Measurements from ENCODE around the gene MAFB. TPM values are rescaled to one million over a fixed set of nuclear protein-coding genes. Genes with fewer than 3 reads are reported as not detected.

The MAFB gene
- total RNA-seq, 1 donor from 2014 or later, result 1.3 TPM

DNA sequence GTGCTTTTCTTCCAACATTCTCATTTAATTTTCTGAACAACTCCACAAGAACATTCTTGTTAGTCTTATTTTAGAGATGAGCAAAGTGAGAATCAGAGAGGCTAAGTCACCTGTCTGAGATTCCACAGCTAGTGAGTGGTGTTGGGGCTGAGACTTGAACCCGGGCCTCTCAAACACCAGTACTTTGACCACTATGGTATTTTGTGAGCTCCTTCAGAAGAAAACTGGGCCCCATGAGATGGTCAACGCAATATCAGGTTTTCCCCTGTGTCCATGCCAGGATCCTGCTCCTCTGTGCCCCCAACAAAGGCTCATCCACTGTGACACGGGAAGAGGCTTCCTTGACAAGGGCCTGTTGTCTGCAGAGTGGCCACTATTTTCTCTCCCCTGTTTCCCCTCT lies 51.9 kb downstream of the MAFB start:
- FAIRE-seq, result no peak
- Histone ChIP-seq H3K27me3 (ENCODE audit: control insufficient read depth, insufficient read depth, low read length) (no peaks in the 10 kb centered on the region), H3K4me3 (ENCODE audit: low read depth, low read length) (no peak overlapping the region), H3K36me3 (ENCODE audit: control insufficient read depth, insufficient read depth, low read length) (no peaks in the 10 kb centered on the region)
- no peak for DNase-seq (ENCODE audit: low read depth)
- TF ChIP-seq, protein P1, sequence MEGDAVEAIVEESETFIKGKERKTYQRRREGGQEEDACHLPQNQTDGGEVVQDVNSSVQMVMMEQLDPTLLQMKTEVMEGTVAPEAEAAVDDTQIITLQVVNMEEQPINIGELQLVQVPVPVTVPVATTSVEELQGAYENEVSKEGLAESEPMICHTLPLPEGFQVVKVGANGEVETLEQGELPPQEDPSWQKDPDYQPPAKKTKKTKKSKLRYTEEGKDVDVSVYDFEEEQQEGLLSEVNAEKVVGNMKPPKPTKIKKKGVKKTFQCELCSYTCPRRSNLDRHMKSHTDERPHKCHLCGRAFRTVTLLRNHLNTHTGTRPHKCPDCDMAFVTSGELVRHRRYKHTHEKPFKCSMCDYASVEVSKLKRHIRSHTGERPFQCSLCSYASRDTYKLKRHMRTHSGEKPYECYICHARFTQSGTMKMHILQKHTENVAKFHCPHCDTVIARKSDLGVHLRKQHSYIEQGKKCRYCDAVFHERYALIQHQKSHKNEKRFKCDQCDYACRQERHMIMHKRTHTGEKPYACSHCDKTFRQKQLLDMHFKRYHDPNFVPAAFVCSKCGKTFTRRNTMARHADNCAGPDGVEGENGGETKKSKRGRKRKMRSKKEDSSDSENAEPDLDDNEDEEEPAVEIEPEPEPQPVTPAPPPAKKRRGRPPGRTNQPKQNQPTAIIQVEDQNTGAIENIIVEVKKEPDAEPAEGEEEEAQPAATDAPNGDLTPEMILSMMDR (IDR thresholded peaks at IDR 0.05; ENCODE audit: insufficient read depth, low read length, severe bottlenecking), result no peak

DNA sequence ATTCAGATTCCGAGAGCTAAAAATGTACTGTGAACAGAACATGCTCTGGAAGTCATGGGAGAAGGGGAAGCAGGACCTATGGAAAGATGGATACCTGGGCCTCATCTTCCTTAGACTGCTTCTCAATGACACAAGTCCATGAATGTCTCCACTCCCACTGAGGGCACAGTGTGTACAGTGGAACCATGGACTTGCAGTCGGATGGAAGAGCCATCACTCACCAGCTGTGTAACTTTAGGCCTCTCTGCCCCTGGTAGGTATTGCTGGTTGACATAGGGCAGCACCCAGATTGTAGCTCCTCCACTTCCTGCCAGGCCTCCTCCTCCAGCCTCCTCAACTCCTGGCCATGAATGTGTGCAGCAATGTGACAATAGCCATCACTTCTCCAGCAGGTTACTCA lies 52.5 kb downstream of the MAFB start:
- H3K36me3 ChIP-seq (ENCODE audit: control insufficient read depth, insufficient read depth, low read length), result no peaks in the 10 kb centered on the region
- FAIRE-seq (no peak), DNase-seq (ENCODE audit: low read depth) (no peak)
- H3K4me3 ChIP-seq (ENCODE audit: low read depth, low read length), result no peak overlapping the region
- TF ChIP-seq, protein P1 (IDR thresholded peaks at IDR 0.05; ENCODE audit: insufficient read depth, low read length, severe bottlenecking), result no peak
- H3K27me3 ChIP-seq (ENCODE audit: control insufficient read depth, insufficient read depth, low read length), result no peaks in the 10 kb centered on the region

DNA sequence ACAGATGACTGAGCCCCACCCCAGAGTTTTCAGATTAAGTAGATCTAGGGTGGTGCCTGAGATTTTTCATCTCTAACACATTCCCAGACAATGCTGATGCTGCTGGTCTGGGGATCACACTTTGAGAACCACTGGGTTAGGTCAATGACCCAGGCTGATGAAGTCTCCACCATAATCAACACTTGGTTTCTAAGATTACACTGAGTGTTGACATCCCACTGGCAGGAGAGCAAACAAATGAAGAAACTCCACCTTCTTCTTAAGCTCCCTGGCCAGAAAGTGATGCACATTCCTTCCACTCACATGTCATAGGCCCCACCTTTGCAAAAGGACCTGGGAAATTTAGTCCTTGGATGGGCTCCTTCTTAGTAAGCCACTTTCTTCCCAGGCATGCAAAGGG lies 53.1 kb downstream of the MAFB start:
- TF ChIP-seq, protein P1 (IDR thresholded peaks at IDR 0.05; ENCODE audit: insufficient read depth, low read length, severe bottlenecking), result no peak
- no peak for FAIRE-seq
- Histone ChIP-seq H3K27me3 (ENCODE audit: control insufficient read depth, insufficient read depth, low read length) (no peaks in the 10 kb centered on the region), H3K4me3 (ENCODE audit: low read depth, low read length) (no peak overlapping the region), H3K36me3 (ENCODE audit: control insufficient read depth, insufficient read depth, low read length) (no peaks in the 10 kb centered on the region)
- DNase-seq (ENCODE audit: low read depth), result no peak

Measured in bronchial epithelial cell (primary cell).